GM06990 (cell line): Measurements from ENCODE around the gene KLF13.

Source experiments
- DNase-seq: peaks from one replicate; pipeline ENCODE4 v3.0.0-alpha.2; 2011; ENCODE audit not compliant: insufficient read length; ENCODE audit errors: extremely low read depth
- H3K27me3 ChIP-seq: replicated peaks from 2 replicates; pipeline ENCODE4 v1.6.0; 2011; ENCODE audit warnings: low read length; ENCODE audit not compliant: control insufficient read depth, insufficient read depth
- H3K36me3 ChIP-seq: 2 replicates; pipeline ENCODE4 v1.5.1; 2011; ENCODE audit warnings: low read length; ENCODE audit not compliant: control insufficient read depth, insufficient read depth
- H3K4me3 ChIP-seq: replicated peaks from 2 replicates; pipeline ENCODE4 v1.5.1; 2011; ENCODE audit warnings: low read depth, mild to moderate bottlenecking, control low read depth, low read length
- TF ChIP-seq, protein P1 (sequence below): IDR thresholded peaks from 2 replicates; pipeline ENCODE4 v1.5.1; 2011; ENCODE audit warnings: low read length, control low read depth, mild to moderate bottlenecking, inconsistent platforms; ENCODE audit not compliant: insufficient read depth, poor library complexity, severe bottlenecking

Gene KLF13

DNA sequence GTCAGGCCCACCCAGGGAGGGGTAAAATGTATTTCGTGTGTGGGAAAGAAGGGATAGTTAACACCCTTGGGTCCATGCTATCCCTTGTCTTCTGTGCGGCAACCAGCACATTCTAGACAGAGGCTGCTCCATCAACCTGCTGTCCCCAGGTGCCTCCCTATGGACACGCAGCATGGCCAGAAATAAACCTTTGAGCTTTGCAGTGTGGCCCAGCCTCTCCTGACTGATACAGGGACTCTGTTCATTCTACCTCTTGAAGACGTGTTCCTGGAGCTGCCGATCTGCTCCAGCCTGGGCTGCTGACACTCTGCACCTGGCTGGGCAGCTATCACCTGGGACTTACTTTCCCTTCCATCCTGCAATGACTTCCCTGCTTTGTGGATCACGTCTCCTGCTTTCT, 4.1 kb upstream of the KLF13 start:
- DNase-seq, result no peak
- Histone ChIP-seq H3K4me3 (no peak overlapping the region), H3K36me3 (no peaks in the 10 kb centered on the region), H3K27me3 (no peaks in the 10 kb centered on the region)
- TF ChIP-seq, protein P1, sequence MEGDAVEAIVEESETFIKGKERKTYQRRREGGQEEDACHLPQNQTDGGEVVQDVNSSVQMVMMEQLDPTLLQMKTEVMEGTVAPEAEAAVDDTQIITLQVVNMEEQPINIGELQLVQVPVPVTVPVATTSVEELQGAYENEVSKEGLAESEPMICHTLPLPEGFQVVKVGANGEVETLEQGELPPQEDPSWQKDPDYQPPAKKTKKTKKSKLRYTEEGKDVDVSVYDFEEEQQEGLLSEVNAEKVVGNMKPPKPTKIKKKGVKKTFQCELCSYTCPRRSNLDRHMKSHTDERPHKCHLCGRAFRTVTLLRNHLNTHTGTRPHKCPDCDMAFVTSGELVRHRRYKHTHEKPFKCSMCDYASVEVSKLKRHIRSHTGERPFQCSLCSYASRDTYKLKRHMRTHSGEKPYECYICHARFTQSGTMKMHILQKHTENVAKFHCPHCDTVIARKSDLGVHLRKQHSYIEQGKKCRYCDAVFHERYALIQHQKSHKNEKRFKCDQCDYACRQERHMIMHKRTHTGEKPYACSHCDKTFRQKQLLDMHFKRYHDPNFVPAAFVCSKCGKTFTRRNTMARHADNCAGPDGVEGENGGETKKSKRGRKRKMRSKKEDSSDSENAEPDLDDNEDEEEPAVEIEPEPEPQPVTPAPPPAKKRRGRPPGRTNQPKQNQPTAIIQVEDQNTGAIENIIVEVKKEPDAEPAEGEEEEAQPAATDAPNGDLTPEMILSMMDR, result no peak

DNA sequence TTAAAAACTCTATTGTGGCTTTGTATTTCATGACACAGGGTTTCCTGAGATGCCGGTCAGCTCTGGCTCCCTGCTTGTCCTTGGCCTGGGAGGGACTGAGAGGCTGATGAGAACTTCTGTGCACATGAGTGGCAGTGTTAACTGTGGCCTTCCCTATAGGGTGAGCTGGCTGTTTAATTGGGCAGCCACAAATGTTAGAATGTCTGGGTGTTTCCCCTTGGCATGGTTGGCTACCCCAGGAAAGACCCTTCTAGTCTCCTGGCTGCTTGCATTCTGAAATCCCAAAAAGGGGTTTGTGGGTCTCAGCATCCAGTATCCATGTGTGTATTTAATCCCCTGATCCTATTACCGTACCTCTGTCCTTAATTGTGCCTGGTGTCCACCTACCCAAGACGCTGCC, 3.0 kb upstream of the KLF13 start:
- TF ChIP-seq, protein P1, result no peak
- Histone ChIP-seq H3K27me3 (no peaks in the 10 kb centered on the region), H3K4me3 (no peak overlapping the region), H3K36me3 (no peaks in the 10 kb centered on the region)
- no peak for DNase-seq

DNA sequence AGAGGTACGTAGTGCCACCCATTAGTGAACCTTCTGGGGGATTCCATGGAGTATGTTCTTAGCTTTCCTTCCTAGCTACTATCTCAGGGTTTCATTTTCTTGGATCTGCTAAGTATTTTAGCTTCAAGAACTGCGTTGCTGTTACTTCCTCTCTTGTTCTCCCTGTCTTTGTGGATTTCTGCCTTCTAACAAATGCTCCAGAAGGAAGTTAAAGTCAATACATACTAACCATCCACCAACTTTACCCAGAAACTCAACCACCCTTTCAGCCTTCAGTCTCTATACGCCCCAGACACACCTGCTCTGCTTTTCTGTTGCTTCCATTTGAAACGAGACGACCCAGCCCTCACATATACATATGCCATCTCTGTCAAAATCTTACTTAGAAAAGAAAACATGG, 2.4 kb upstream of the KLF13 start:
- H3K27me3 ChIP-seq, result no peaks in the 10 kb centered on the region
- H3K4me3 ChIP-seq, result peak overlapping the region; percentile 86; the same call in 1 of the 2 replicates

DNA sequence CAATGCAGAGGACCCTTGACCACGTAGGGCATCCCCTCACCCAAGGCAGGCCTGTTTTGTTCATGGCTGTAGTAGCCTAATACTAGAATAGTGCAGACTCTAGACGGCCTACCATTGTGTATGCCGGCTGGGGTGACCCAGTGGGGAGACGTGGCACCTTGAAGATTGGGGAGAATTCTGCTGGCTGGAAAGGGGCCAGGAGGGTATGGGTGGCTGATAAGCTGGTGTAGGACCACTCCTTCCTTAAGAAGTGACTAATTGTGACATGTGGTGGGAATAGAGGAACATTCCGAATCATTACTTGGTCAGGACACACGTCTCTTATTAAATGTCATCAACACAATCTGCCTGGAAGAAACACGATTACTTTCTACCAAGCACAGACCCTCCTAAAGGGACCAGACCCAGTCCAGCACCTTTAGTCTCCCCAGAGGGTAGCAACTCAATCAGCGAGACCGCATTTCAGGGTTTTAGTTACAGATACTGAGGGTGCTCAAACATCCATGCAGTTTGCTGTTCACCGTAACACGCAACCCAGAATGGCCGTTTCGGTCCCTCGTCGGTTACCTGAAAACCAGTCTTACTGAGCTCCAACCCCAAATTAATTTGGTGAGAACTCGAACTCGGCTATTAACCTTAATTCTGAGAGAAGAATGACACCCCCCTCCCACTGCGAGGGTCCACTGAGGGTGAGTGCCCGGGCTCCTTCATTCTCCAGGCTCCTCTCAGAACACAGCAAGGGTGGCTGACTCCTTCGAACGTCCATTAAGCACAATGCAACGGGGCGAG, 1.6 kb upstream of the KLF13 start:
- Histone ChIP-seq H3K4me3 (peak overlapping the region; percentile 86), H3K36me3 (peaks cover 2% of the 10 kb centered on the region), H3K27me3 (no peaks in the 10 kb centered on the region)
- TF ChIP-seq, protein P1, result no peak
- DNase-seq, result no peak

More for the DNA sequence above, 2.4 kb upstream of the KLF13 start:
- DNase-seq, result no peak
- TF ChIP-seq, protein P1, result no peak
- no peaks in the 10 kb centered on the region for H3K36me3 ChIP-seq

DNA sequence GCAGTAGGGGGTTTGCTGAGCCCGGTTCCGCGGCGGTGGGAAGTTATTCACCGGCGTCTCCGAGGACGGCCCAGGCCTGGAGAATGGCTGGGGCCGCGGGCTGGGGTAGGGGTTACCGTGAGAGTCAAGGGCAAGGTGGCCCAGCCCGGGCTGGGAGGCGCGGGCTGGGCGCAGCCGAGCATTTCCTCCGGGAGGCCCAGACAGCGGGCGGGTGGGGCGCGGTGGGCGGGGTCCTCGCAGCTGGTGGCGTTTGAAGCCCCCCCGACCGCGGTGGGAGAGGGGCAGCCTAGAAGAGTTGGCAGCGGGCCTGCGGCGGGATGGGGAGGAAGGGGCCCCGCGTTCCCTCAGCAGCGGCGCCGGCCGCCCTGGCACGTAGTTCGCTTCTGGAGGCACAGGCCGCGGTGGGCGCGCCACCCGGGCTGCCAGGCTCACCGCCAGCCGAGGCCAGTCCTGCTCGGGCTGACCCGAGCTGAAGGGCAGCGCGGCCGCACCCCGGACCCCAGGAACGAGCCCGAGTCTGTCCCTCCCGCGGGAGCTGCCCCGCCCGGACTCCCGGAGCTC, 960 bp upstream of the KLF13 start:
- peaks cover 4% of the 10 kb centered on the region for H3K36me3 ChIP-seq
- DNase-seq, result peak; percentile 77
- H3K4me3 ChIP-seq, result peak overlapping the region; percentile 86
- TF ChIP-seq, protein P1, result no peak
- no peaks in the 10 kb centered on the region for H3K27me3 ChIP-seq
